Keratinocyte (primary cell): ENCODE results near the gene ABCD1.

Source experiments
- CTCF ChIP-seq, 3 experiments: IDR thresholded peaks in 1 of 3; conservative IDR thresholded peaks in 1 of 3; optimal IDR thresholded peaks in 1 of 3; 2 replicates in 2 of 3; 3 replicates in 1 of 3; pipeline versions ENCODE3 to v1.5.1; 2011; ENCODE audit warnings: low read length in 3 of 3, mild to moderate bottlenecking in 3 of 3, moderate library complexity in 2 of 3, control low read depth in 1 of 3, inconsistent platforms in 1 of 3; ENCODE audit not compliant: insufficient read depth in 2 of 3; ENCODE audit errors: extremely low read depth in 1 of 3
- EZH2 ChIP-seq: IDR thresholded peaks from one replicate; pipeline ENCODE4 v1.6.1; 2012; ENCODE audit warnings: inconsistent platforms, mild to moderate bottlenecking, low read length, moderate library complexity

- TF ChIP-seq CTCF (optimal IDR thresholded peaks at IDR 0.05 in 1 of 3, IDR thresholded peaks at IDR 0.05 in 1 of 3, conservative IDR thresholded peaks at IDR 0.05 in 1 of 3; ENCODE audit: extremely low read depth in 1 of 3, insufficient read depth in 2 of 3, low read length in 3 of 3): no peak
- TF ChIP-seq EZH2: no peak
These were observed 49.3 kb downstream of the ABCD1 start for GRCh38 chrX:153773741-153774575.
